Right lobe of liver (tissue), 4 donors: Measurements from ENCODE around the gene CD81.

Source experiments
- POLR2A ChIP-seq: fragments of 450-650 bp; IDR thresholded peaks from one replicate; pipeline ENCODE4 v1.6.1; 2017; ENCODE audit warnings: antibody characterized with exemption, mild to moderate bottlenecking
- TF ChIP-seq, protein P1 (sequence below), 4 donors: fragments of 200-600 bp in 3 of 4; fragments of 450-650 bp in 1 of 4; IDR thresholded peaks; one replicate each; pipeline versions ENCODE4 v1.5.1 to v1.8.0; 2016 to 2022; ENCODE audit warnings: antibody characterized with exemption in 4 of 4, mild to moderate bottlenecking in 2 of 4
- donor health status: DM: no; HTN: no; CAD: no.
- donor health status: DM: no; HTN: no; CAD: no.
- donor health status: DM: no; HTN: yes; CAD: no.

GRCh38 chr11:2441171-2441570 is 64.1 kb downstream of the CD81 start:
- TF ChIP-seq POLR2A, result no peak
- TF ChIP-seq, protein P1, sequence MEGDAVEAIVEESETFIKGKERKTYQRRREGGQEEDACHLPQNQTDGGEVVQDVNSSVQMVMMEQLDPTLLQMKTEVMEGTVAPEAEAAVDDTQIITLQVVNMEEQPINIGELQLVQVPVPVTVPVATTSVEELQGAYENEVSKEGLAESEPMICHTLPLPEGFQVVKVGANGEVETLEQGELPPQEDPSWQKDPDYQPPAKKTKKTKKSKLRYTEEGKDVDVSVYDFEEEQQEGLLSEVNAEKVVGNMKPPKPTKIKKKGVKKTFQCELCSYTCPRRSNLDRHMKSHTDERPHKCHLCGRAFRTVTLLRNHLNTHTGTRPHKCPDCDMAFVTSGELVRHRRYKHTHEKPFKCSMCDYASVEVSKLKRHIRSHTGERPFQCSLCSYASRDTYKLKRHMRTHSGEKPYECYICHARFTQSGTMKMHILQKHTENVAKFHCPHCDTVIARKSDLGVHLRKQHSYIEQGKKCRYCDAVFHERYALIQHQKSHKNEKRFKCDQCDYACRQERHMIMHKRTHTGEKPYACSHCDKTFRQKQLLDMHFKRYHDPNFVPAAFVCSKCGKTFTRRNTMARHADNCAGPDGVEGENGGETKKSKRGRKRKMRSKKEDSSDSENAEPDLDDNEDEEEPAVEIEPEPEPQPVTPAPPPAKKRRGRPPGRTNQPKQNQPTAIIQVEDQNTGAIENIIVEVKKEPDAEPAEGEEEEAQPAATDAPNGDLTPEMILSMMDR (IDR thresholded peaks at IDR 0.05), result no peak
